H9 (cell line): ENCODE measurements around the gene HIP1R. TPM values are rescaled to one million over a fixed set of nuclear protein-coding genes. Genes with fewer than 3 reads are reported as not detected.

Experiments used
- DNase-seq: peaks from one replicate; pipeline ENCODE4 v3.0.0-alpha.2; 2017
- H2AFZ ChIP-seq: one replicate; pipeline ENCODE4 v1.6.1; 2013; ENCODE audit warnings: mild to moderate bottlenecking, low read length, control low read depth, moderate library complexity
- H2AK5ac ChIP-seq: 2 replicates; pipeline ENCODE4 v1.6.1; 2013; ENCODE audit warnings: low read length, control low read depth, mixed read lengths; ENCODE audit not compliant: insufficient read length
- H2BK120ac ChIP-seq: one replicate; pipeline ENCODE4 v1.6.1; 2013; ENCODE audit warnings: low read depth, mild to moderate bottlenecking, low read length, control low read depth, inconsistent platforms; ENCODE audit not compliant: poor library complexity, severe bottlenecking
- H2BK12ac ChIP-seq: 2 replicates; pipeline ENCODE4 v1.6.1; 2013; ENCODE audit warnings: low read length, control low read depth, mixed read lengths, low read depth; ENCODE audit not compliant: insufficient read length
- H2BK15ac ChIP-seq: 2 replicates; pipeline ENCODE4 v1.6.1; 2013; ENCODE audit warnings: low read depth, low read length, control low read depth
- H2BK20ac ChIP-seq: one replicate; pipeline ENCODE4 v1.6.1; 2013; ENCODE audit warnings: low read depth, mild to moderate bottlenecking, low read length, control low read depth, inconsistent platforms; ENCODE audit not compliant: poor library complexity, severe bottlenecking
- H2BK5ac ChIP-seq: 2 replicates; pipeline ENCODE4 v1.6.1; 2013; ENCODE audit warnings: low read length, control low read depth, mixed read lengths; ENCODE audit not compliant: insufficient read length
- H3K14ac ChIP-seq: 2 replicates; pipeline ENCODE4 v1.6.1; 2013; ENCODE audit warnings: low read length, control low read depth; ENCODE audit not compliant: insufficient read depth
- H3K18ac ChIP-seq: 2 replicates; pipeline ENCODE4 v1.6.1; 2013; ENCODE audit warnings: low read depth, mild to moderate bottlenecking, mixed read lengths, low read length, control low read depth; ENCODE audit not compliant: insufficient read length
- H3K23ac ChIP-seq: 2 replicates; pipeline ENCODE4 v1.6.1; 2013; ENCODE audit warnings: low read length, control low read depth, mixed read lengths, low read depth; ENCODE audit not compliant: insufficient read length
- H3K23me2 ChIP-seq: 2 replicates; pipeline ENCODE4 v1.6.1; 2013; ENCODE audit warnings: low read depth, mild to moderate bottlenecking, mixed read lengths, low read length, control low read depth; ENCODE audit not compliant: insufficient read length, poor library complexity, severe bottlenecking
- H3K27ac ChIP-seq: 2 replicates; pipeline ENCODE4 v1.5.1; 2013; ENCODE audit warnings: low read length, control low read depth, mixed read lengths, low read depth; ENCODE audit not compliant: insufficient read length
- H3K27me3 ChIP-seq: 2 replicates; pipeline ENCODE4 v1.6.1; 2013; ENCODE audit warnings: low read length, control low read depth, inconsistent platforms; ENCODE audit not compliant: insufficient read depth
- H3K4ac ChIP-seq: 2 replicates; pipeline ENCODE4 v1.6.1; 2013; ENCODE audit warnings: low read depth, mild to moderate bottlenecking, control low read depth, inconsistent platforms, low read length, moderate library complexity
- H3K4me1 ChIP-seq: 2 replicates; pipeline ENCODE4 v1.6.1; 2013; ENCODE audit warnings: low read length, control low read depth, inconsistent platforms; ENCODE audit not compliant: insufficient read depth
- H3K4me2 ChIP-seq: 2 replicates; pipeline ENCODE4 v1.6.1; 2013; ENCODE audit warnings: low read length, control low read depth, mixed read lengths; ENCODE audit not compliant: insufficient read length, insufficient read depth
- H3K56ac ChIP-seq: 2 replicates; pipeline ENCODE4 v1.6.1; 2013; ENCODE audit warnings: low read depth, mild to moderate bottlenecking, mixed read lengths, low read length, control low read depth; ENCODE audit not compliant: insufficient read length
- H3K79me1 ChIP-seq: 2 replicates; pipeline ENCODE4 v1.6.1; 2013; ENCODE audit warnings: low read depth, mild to moderate bottlenecking, moderate library complexity, low read length, control low read depth, inconsistent platforms; ENCODE audit not compliant: insufficient read depth, poor library complexity, severe bottlenecking
- H3K79me2 ChIP-seq: 2 replicates; pipeline ENCODE4 v1.6.1; 2013; ENCODE audit warnings: low read length, control low read depth, inconsistent platforms; ENCODE audit not compliant: insufficient read depth
- H3K9ac ChIP-seq: 2 replicates; pipeline ENCODE4 v1.6.1; 2013; ENCODE audit warnings: low read length, control low read depth, mixed read lengths; ENCODE audit not compliant: insufficient read length; ENCODE audit errors: extremely low read depth
- H3K9me3 ChIP-seq: one replicate; pipeline ENCODE4 v1.6.1; 2013; ENCODE audit warnings: low read depth, low read length, inconsistent platforms; ENCODE audit not compliant: control insufficient read depth
- H3T11ph ChIP-seq: one replicate; pipeline ENCODE4 v1.6.1; 2013; ENCODE audit warnings: mild to moderate bottlenecking, low read length, control low read depth, inconsistent platforms
- H4K20me1 ChIP-seq: one replicate; pipeline ENCODE4 v1.6.1; 2013; ENCODE audit not compliant: control insufficient read depth, insufficient read length, insufficient read depth
- H4K5ac ChIP-seq: 2 replicates; pipeline ENCODE4 v1.6.1; 2013; ENCODE audit warnings: low read depth, mild to moderate bottlenecking, mixed read lengths, low read length, control low read depth; ENCODE audit not compliant: insufficient read length
- H4K8ac ChIP-seq: replicated peaks from 2 replicates; pipeline ENCODE4 v1.6.1; 2013; ENCODE audit warnings: low read length, control low read depth, mixed read lengths, low read depth; ENCODE audit not compliant: insufficient read length
- H4K91ac ChIP-seq: 2 replicates; pipeline ENCODE4 v1.6.1; 2013; ENCODE audit warnings: low read depth, mild to moderate bottlenecking, moderate library complexity, mixed read lengths, low read length, control low read depth; ENCODE audit not compliant: insufficient read length
- H3K27ac Mint-ChIP-seq, 3 experiments: 2 replicates in 2 of 3; 3 replicates in 1 of 3; pipeline ENCODE4 v1.8.0; 2020 to 2021; ENCODE audit warnings: mixed read lengths in 3 of 3, mild to moderate bottlenecking in 1 of 3, moderate library complexity in 1 of 3
- H3K27me3 Mint-ChIP-seq: 2 replicates; pipeline ENCODE4 v1.8.0; 2021; ENCODE audit warnings: low read depth, mild to moderate bottlenecking, moderate library complexity, mixed read lengths
- H3K36me3 Mint-ChIP-seq, 3 experiments: 2 replicates in 2 of 3; 3 replicates in 1 of 3; pipeline ENCODE4 v1.8.0; 2020 to 2021; ENCODE audit warnings: low read depth in 3 of 3, mixed read lengths in 3 of 3; ENCODE audit not compliant: insufficient read depth in 1 of 3
- H3K4me1 Mint-ChIP-seq, 2 experiments: 2 replicates each; pipeline ENCODE4 v1.8.0; 2020; ENCODE audit warnings: mixed read lengths in 2 of 2
- H3K4me3 Mint-ChIP-seq, 2 experiments: 2 replicates in 1 of 2; 3 replicates in 1 of 2; pipeline ENCODE4 v1.8.0; 2020 to 2021; ENCODE audit warnings: mild to moderate bottlenecking in 2 of 2, mixed read lengths in 2 of 2, moderate library complexity in 1 of 2
- H3K9me3 Mint-ChIP-seq, 2 experiments: 2 replicates in 1 of 2; 3 replicates in 1 of 2; pipeline ENCODE4 v1.8.0; 2020; ENCODE audit warnings: mild to moderate bottlenecking in 2 of 2, mixed read lengths in 2 of 2, moderate library complexity in 1 of 2
- CTCF ChIP-seq: fragments of 200-600 bp; sonication (generic); conservative IDR thresholded peaks from 3 replicates; pipeline ENCODE4 v1.8.0; 2021; ENCODE audit warnings: antibody characterized with exemption, mild to moderate bottlenecking
- WGBS: extraction: QIAGEN DNeasy Blood & Tissue Kit; methylation state at CpG from one replicate; pipeline ENCODE4 v1.1.7; 2013; ENCODE audit warnings: missing lambda C conversion rate, low lambda C conversion rate, mixed read lengths; ENCODE audit not compliant: insufficient read length; ENCODE audit errors: extremely low coverage; 5-methylcytosine and 5-hydroxymethylcytosine counted together
- total RNA-seq: library from RNA; stranded (reverse); gene quantifications from 2 replicates; pipeline ENCODE4 v1.2.1, GENCODE V29; 2021

Gene HIP1R
- total RNA-seq, 1 experiment from 2014 or later = 17.4 TPM

- H3K4ac ChIP-seq = no peak overlapping the region
- peaks cover 3% of the 10 kb centered on the region for H4K20me1 ChIP-seq
- no peak overlapping the region for H3K4me2 ChIP-seq
- WGBS = no CpG with 5 or more reads among the region's 22 CpGs
- no peak overlapping the region for H2BK12ac ChIP-seq
- peaks cover 79% of the 10 kb centered on the region for H3K27me3 Mint-ChIP-seq
- 0 out of 2 replicates have a peak, but pooled peaks cover 2% of the 10 kb centered on the region for H3K27me3 ChIP-seq
- H3K23ac ChIP-seq = no peak overlapping the region
- no peak overlapping the region for H3T11ph ChIP-seq
- H2BK15ac ChIP-seq = no peak overlapping the region
- H3K23me2 ChIP-seq = no peaks in the 10 kb centered on the region
- H3K4me3 Mint-ChIP-seq = no peak overlapping the region
- no peak overlapping the region for H2BK120ac ChIP-seq
- TF ChIP-seq CTCF = no peak
- H4K8ac ChIP-seq = no peak overlapping the region
- no peak overlapping the region for H4K5ac ChIP-seq
- no peaks in the 10 kb centered on the region for H3K4me1 ChIP-seq
- H2BK20ac ChIP-seq = no peak overlapping the region
- H2AK5ac ChIP-seq = no peak overlapping the region
- H3K36me3 Mint-ChIP-seq = no peaks in the 10 kb centered on the region
- H2BK5ac ChIP-seq = no peak overlapping the region
- no peaks in the 10 kb centered on the region for H3K9me3 Mint-ChIP-seq
- H3K79me2 ChIP-seq = no peaks in the 10 kb centered on the region
- peaks cover 8% of the 10 kb centered on the region in 2 experiments for H3K4me1 Mint-ChIP-seq
- H3K18ac ChIP-seq = no peak overlapping the region
- H3K79me1 ChIP-seq = no peaks in the 10 kb centered on the region
- H3K56ac ChIP-seq = no peak overlapping the region
- no peak overlapping the region for H3K27ac Mint-ChIP-seq
- H3K27ac ChIP-seq = no peak overlapping the region
- H4K91ac ChIP-seq = no peak overlapping the region
- H3K9me3 ChIP-seq = no peaks in the 10 kb centered on the region
- no peak overlapping the region for H3K9ac ChIP-seq
- H2AFZ ChIP-seq = no peak overlapping the region
- H3K14ac ChIP-seq = no peak overlapping the region
- DNase-seq = no peak
These were observed 9.2 kb upstream of the HIP1R start for GRCh38 chr12:122825773-122826724.
